HL-60 (cell line): Measurements from ENCODE around the gene ADAMTSL3.
"Not testable (repeated sequence)": the region's sequence is repeated elsewhere in the genome, so short reads cannot be mapped to it uniquely, and the experiment has no call there.

Experiments used
- GABPA ChIP-seq: IDR thresholded peaks from 2 replicates; pipeline ENCODE4 v1.6.1; 2012; ENCODE audit warnings: low read depth
- POLR2AphosphoS5 ChIP-seq: IDR thresholded peaks from 2 replicates; pipeline ENCODE4 v1.6.1; 2012; ENCODE audit warnings: low read depth
- REST ChIP-seq: IDR thresholded peaks from 2 replicates; pipeline ENCODE4 v1.6.1; 2012; ENCODE audit warnings: low read depth; ENCODE audit not compliant: insufficient replicate concordance
- SPI1 ChIP-seq: IDR thresholded peaks from 2 replicates; pipeline ENCODE4 v1.6.1; 2012; ENCODE audit warnings: low read depth, mild to moderate bottlenecking, borderline replicate concordance
- TF ChIP-seq, protein P1 (sequence below): IDR thresholded peaks from one replicate; pipeline ENCODE4 v1.5.1; 2011; ENCODE audit warnings: low read length, control low read depth, inconsistent platforms; ENCODE audit not compliant: insufficient read depth

GRCh38 chr15:84080778-84081084 is 426.8 kb downstream of the ADAMTSL3 start:
- TF ChIP-seq, protein P1, sequence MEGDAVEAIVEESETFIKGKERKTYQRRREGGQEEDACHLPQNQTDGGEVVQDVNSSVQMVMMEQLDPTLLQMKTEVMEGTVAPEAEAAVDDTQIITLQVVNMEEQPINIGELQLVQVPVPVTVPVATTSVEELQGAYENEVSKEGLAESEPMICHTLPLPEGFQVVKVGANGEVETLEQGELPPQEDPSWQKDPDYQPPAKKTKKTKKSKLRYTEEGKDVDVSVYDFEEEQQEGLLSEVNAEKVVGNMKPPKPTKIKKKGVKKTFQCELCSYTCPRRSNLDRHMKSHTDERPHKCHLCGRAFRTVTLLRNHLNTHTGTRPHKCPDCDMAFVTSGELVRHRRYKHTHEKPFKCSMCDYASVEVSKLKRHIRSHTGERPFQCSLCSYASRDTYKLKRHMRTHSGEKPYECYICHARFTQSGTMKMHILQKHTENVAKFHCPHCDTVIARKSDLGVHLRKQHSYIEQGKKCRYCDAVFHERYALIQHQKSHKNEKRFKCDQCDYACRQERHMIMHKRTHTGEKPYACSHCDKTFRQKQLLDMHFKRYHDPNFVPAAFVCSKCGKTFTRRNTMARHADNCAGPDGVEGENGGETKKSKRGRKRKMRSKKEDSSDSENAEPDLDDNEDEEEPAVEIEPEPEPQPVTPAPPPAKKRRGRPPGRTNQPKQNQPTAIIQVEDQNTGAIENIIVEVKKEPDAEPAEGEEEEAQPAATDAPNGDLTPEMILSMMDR, result not testable (repeated sequence)
- TF ChIP-seq POLR2AphosphoS5, GABPA, REST, SPI1: not testable (repeated sequence)
